GM18858 (cell line): Measurements from ENCODE around the gene ELF2.
"Not testable (repeated sequence)": the region's sequence is repeated elsewhere in the genome, so short reads cannot be mapped to it uniquely, and the experiment has no call there.

Source experiments
- ATAC-seq: cut with Tn5 transposase; IDR thresholded peaks from one replicate; pipeline ENCODE4 v1.9.1; 2021; ENCODE audit not compliant: unreplicated experiment

The ELF2 gene

GRCh38 chr4:139024686-139025085 is 152.3 kb downstream of the ELF2 start:
- no peak for ATAC-seq

- no peak for ATAC-seq
These were observed 154.2 kb downstream of the ELF2 start for GRCh38 chr4:139022835-139023234.

- not testable (repeated sequence) for ATAC-seq
These were observed 155.9 kb downstream of the ELF2 start for GRCh38 chr4:139021071-139021470.

- ATAC-seq: no peak
These were observed 156.6 kb downstream of the ELF2 start for GRCh38 chr4:139020384-139020783.

GRCh38 chr4:139018971-139019758 is 157.9 kb downstream of the ELF2 start:
- ATAC-seq: no peak

- ATAC-seq: no peak
These were observed 158.5 kb downstream of the ELF2 start for GRCh38 chr4:139018501-139018900.

GRCh38 chr4:139017861-139018260 is 159.2 kb downstream of the ELF2 start:
- no peak for ATAC-seq

- peak; percentile 20 for ATAC-seq
These were observed 161.0 kb downstream of the ELF2 start for GRCh38 chr4:139015948-139016471.

GRCh38 chr4:139015269-139015947 is 161.6 kb downstream of the ELF2 start, which contains the start of gene NOCT:
TSS of gene NOCT (plus strand) at chr4:139015781. CDS start at chr4:139015982, 201 bp downstream.
- ATAC-seq: peak; percentile 87

GRCh38 chr4:139014371-139015268 is 162.4 kb downstream of the ELF2 start:
- ATAC-seq: peak; percentile 1

GRCh38 chr4:139011225-139011950 is 165.6 kb downstream of the ELF2 start:
- no peak for ATAC-seq

GRCh38 chr4:139009702-139010101 is 167.3 kb downstream of the ELF2 start:
- no peak for ATAC-seq

GRCh38 chr4:139008278-139008677 is 168.7 kb downstream of the ELF2 start:
- ATAC-seq: not testable (repeated sequence)

GRCh38 chr4:139007640-139008039 is 169.4 kb downstream of the ELF2 start:
- ATAC-seq: no peak
